Chondrocyte (in vitro differentiated cells): ENCODE measurements around the gene LIPK. TPM values are rescaled to one million over a fixed set of nuclear protein-coding genes. Genes with fewer than 3 reads are reported as not detected.

Experiments used
- DNase-seq: peaks from one replicate; pipeline ENCODE4 v3.0.0; 2021; ENCODE audit warnings: mixed read lengths, low spot score
- H3K27ac Mint-ChIP-seq: one replicate; pipeline ENCODE4 v1.8.0; 2021; ENCODE audit warnings: mild to moderate bottlenecking, moderate library complexity, mixed read lengths; ENCODE audit not compliant: unreplicated experiment
- H3K27me3 Mint-ChIP-seq: 2 replicates; pipeline ENCODE4 v1.8.0; 2021; ENCODE audit warnings: low read depth, mixed read lengths
- H3K36me3 Mint-ChIP-seq: 2 replicates; pipeline ENCODE4 v1.8.0; 2021; ENCODE audit warnings: low read depth, mixed read lengths
- H3K4me1 Mint-ChIP-seq: 2 replicates; pipeline ENCODE4 v1.8.0; 2021; ENCODE audit warnings: low read depth, mild to moderate bottlenecking, mixed read lengths
- H3K4me3 Mint-ChIP-seq: one replicate; pipeline ENCODE4 v1.8.0; 2021; ENCODE audit warnings: mild to moderate bottlenecking, moderate library complexity, mixed read lengths; ENCODE audit not compliant: unreplicated experiment
- H3K9me3 Mint-ChIP-seq: 2 replicates; pipeline ENCODE4 v1.8.0; 2021; ENCODE audit warnings: low read depth, mixed read lengths
- CTCF ChIP-seq: fragments of 200-600 bp; sonication (generic); IDR thresholded peaks from 2 replicates; pipeline ENCODE4 v1.5.0; 2021; ENCODE audit warnings: antibody characterized with exemption, mild to moderate bottlenecking, moderate library complexity
- total RNA-seq: library from RNA; stranded (reverse); gene quantifications from 3 replicates; pipeline ENCODE4 v1.2.1, GENCODE V29; 2021

The LIPK gene
- total RNA-seq, 1 donor from 2014 or later: not detected

DNA sequence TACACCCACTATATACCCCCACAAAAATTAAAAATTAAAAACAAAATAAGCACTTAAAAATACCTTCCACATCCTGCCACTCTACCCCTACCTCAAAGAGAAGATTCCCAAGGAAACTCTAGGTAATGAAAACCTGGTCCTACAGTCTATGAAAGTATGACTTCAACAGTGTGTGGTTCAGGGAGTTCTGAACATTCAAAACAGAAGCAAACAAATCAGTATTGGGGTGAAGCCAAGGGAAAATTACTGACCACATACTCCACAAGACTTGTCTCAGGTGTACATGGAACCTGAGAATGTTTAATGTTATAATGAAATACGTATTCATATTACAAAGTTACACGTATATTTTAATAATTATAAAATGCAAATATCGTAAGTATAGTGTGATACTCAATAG is 76.2 kb downstream of the LIPK start:
- DNase-seq: no peak
- Mint-ChIP-seq H3K27ac (no peak overlapping the region), H3K4me3 (no peak overlapping the region), H3K9me3 (no peaks in the 10 kb centered on the region), H3K4me1 (no peaks in the 10 kb centered on the region), H3K27me3 (peaks cover 12% of the 10 kb centered on the region), H3K36me3 (no peaks in the 10 kb centered on the region)
- no peak for TF ChIP-seq CTCF

DNA sequence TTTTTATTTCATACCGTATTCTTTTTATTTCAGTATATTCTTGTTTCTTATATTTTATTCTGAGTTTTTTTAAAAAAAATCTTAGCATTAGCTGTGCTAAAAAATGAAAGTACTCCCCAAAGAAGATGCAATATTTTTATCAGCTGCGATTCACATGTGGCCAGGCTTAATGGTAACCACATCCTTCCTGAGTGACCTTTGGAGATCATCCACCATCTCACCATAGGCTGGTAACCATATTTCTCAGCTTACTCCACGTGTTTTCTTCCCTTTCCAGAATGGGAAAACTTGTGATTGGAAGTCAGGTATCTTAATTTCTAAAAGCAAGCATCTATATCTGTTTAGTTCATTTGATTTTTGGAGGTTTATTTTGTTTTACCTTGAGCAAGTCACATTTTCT is 77.7 kb downstream of the LIPK start:
- Mint-ChIP-seq H3K4me1 (no peaks in the 10 kb centered on the region), H3K4me3 (no peak overlapping the region), H3K36me3 (no peaks in the 10 kb centered on the region), H3K27me3 (peaks cover 4% of the 10 kb centered on the region), H3K27ac (no peak overlapping the region), H3K9me3 (no peaks in the 10 kb centered on the region)
- no peak for DNase-seq
- no peak for TF ChIP-seq CTCF

- Mint-ChIP-seq H3K36me3 (no peaks in the 10 kb centered on the region), H3K4me3 (no peak overlapping the region), H3K27me3 (peaks cover 4% of the 10 kb centered on the region), H3K9me3 (no peaks in the 10 kb centered on the region), H3K4me1 (no peaks in the 10 kb centered on the region), H3K27ac (no peak overlapping the region)
- TF ChIP-seq CTCF: no peak
- DNase-seq: no peak
Observed at GRCh38 chr10:88786032-88786770, 80.2 kb downstream of the LIPK start.

- no peak for TF ChIP-seq CTCF
- Mint-ChIP-seq H3K4me3 (no peak overlapping the region), H3K27ac (no peak overlapping the region), H3K9me3 (no peaks in the 10 kb centered on the region), H3K36me3 (no peaks in the 10 kb centered on the region), H3K27me3 (peaks cover 4% of the 10 kb centered on the region), H3K4me1 (no peaks in the 10 kb centered on the region)
- DNase-seq: no peak
Observed at GRCh38 chr10:88787463-88787862, 81.4 kb downstream of the LIPK start.

- H3K36me3 Mint-ChIP-seq: no peaks in the 10 kb centered on the region
- no peak overlapping the region for H3K4me3 Mint-ChIP-seq
- DNase-seq: no peak
- H3K9me3 Mint-ChIP-seq: no peaks in the 10 kb centered on the region
- no peaks in the 10 kb centered on the region for H3K27me3 Mint-ChIP-seq
- H3K4me1 Mint-ChIP-seq: peaks cover 4% of the 10 kb centered on the region
- TF ChIP-seq CTCF: no peak
- H3K27ac Mint-ChIP-seq: no peak overlapping the region
Observed at GRCh38 chr10:88788924-88789323, 82.9 kb downstream of the LIPK start.
